Measurements from ENCODE around the gene POFUT1. TPM values are rescaled to one million over a fixed set of nuclear protein-coding genes. Genes with fewer than 3 reads are reported as not detected.
A peak's percentile ranks its signal among the peaks of the same experiment; 100 is the strongest.
"Not testable (repeated sequence)": the region's sequence is repeated elsewhere in the genome, so short reads cannot be mapped to it uniquely, and the experiment has no call there.

Gene POFUT1
- total RNA-seq, 1 donor from 2014 or later: 24.0 TPM

GRCh38 chr20:32263398-32263954, 55.8 kb downstream of the POFUT1 start:
- Mint-ChIP-seq H3K4me3 (no peak overlapping the region), H3K9me3 (no peaks in the 10 kb centered on the region), H3K27me3 (no peaks in the 10 kb centered on the region), H3K4me1 (peaks cover 15% of the 10 kb centered on the region), H3K36me3 (ENCODE audit: low read depth) (no peaks in the 10 kb centered on the region), H3K27ac (no peak overlapping the region)
- DNase-seq (no peak), ATAC-seq (ENCODE audit: low read depth) (no peak)
- CTCF ChIA-PET: no interaction called here
- intact Hi-C loops (cut with micrococcal nuclease): no loop called here
- POLR2A ChIA-PET: no interaction called here
- TF ChIP-seq CTCF (IDR thresholded peaks at IDR 0.05): no peak

DNA sequence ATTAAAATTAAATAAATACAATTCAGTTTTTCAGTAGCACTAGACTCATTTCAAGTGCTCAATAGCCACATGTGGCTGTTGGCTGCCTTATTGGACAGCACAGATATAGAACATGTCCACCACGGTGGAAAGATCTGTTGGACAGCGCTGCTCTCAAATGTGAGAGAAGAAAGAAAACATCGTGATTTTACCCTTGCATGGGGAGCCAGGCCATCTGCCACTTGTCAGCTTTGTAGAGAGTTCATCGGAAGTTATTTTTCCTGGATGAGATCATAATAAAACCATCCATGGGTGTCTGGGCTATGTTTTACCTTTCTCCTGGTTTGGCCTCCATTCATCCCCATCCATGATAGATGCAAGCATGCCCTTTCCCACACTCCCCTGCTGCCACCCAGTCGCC, 63.9 kb downstream of the POFUT1 start:
- intact Hi-C loops (cut with micrococcal nuclease): no loop called here
- TF ChIP-seq CTCF (IDR thresholded peaks at IDR 0.05): no peak

GRCh38 chr20:32274359-32274758, 66.7 kb downstream of the POFUT1 start:
- ATAC-seq (ENCODE audit: low read depth) (no peak), DNase-seq (no peak)
- no peak for TF ChIP-seq CTCF (IDR thresholded peaks at IDR 0.05)
- H3K27ac Mint-ChIP-seq: no peak overlapping the region
- ChIA-PET POLR2A (no interaction called here), CTCF (no interaction called here)
- peaks cover 30% of the 10 kb centered on the region for H3K4me1 Mint-ChIP-seq
- H3K4me3 Mint-ChIP-seq: no peak overlapping the region
- H3K9me3 Mint-ChIP-seq: no peaks in the 10 kb centered on the region
- intact Hi-C loops (cut with micrococcal nuclease): no loop called here
- peaks cover 3% of the 10 kb centered on the region for H3K27me3 Mint-ChIP-seq
- peaks cover 2% of the 10 kb centered on the region for H3K36me3 Mint-ChIP-seq (ENCODE audit: low read depth)

More for the DNA sequence above, 63.9 kb downstream of the POFUT1 start:
- H3K27ac Mint-ChIP-seq: no peak overlapping the region
- no peak for ATAC-seq (ENCODE audit: low read depth)
- CTCF ChIA-PET: no interaction called here
- H3K27me3 Mint-ChIP-seq: peaks cover 3% of the 10 kb centered on the region
- no peaks in the 10 kb centered on the region for H3K9me3 Mint-ChIP-seq
- DNase-seq: no peak
- POLR2A ChIA-PET: interaction anchor here (1.2 kb wide), 1 partner anchor 40 kb away, joined by 3 read pairs; no protein-coding TSS in a partner anchor
- H3K4me1 Mint-ChIP-seq: peaks cover 20% of the 10 kb centered on the region
- H3K36me3 Mint-ChIP-seq (ENCODE audit: low read depth): no peaks in the 10 kb centered on the region
- no peak overlapping the region for H3K4me3 Mint-ChIP-seq

DNA sequence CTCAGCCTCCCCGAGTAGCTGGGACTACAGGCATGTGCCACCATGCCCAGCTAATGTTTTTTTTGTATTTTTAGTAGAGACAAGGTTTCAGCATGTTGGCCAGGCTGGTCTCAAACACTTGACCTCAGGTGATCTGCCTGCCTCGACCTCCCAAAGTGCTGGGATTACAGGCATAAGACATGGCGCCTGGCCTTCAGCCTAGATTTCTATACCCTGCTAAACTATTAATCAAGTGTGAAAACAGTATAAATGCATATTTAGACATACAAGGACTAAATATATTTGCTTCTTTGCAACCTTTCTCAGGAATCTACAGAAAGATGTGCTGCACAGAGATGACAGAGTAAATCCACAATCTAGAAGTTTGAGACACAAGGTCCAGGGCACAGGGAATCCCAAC, 67.5 kb downstream of the POFUT1 start:
- H3K36me3 Mint-ChIP-seq (ENCODE audit: low read depth); POLR2A ChIA-PET; CTCF ChIA-PET: not testable (repeated sequence)

DNA sequence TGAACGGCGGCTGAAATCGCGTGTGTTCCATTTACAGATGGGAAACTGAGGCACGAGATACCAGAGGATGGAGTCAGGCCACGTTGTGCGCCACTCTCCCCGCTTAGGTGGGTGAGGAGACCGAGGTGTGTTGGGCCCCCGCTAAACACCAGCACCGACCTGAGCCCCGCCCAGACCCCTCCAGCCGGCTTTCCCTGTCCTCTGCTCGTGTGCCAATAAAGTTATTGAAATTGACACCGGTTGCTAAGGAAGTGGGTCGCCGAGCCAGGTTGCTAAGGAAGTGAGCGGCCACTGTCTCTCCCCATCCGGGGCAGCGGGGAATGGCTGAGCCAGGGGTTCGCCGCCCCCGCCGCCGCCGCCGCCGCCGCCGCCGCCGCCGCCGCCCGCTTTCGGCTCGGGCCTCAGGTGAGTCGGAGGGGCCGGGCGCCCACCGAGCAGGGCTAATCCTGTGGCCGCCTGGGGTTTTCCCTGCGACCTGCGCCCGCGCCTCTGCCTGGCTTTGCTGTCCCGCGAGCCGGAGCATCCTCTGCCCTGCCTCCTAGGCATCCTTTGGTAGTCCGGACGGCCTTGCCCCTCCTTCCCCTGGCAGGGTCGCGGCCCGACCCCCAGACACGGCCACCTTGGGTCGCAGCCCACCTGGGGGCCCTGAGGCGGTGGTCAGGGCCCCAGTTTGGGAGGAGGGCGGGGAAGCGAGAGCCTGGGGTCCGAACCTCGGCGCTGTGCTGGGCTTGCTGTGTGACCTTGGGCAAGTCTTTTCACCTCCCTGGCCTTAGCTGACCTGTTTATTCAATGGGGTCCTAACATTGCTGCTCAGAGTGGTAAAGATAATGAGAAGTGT, 69.9 kb downstream of the POFUT1 start, which contains the start of gene KIF3B:
Gene KIF3B (plus strand): TSS at position 291 of the 838 bp plus-strand sequence. CDS start 32,127 bp downstream, outside the sequence.
- POLR2A ChIA-PET: interaction anchor here (1.0 to 1.4 kb wide), 5 partner anchors 8 to 82 kb away, joined by 4 to 10 read pairs (median 5); partner anchors contain the start of gene ASXL1
- H3K4me1 Mint-ChIP-seq: peaks cover 56% of the 10 kb centered on the region
- H3K27ac Mint-ChIP-seq: peak within 1 kb of the TSS; percentile 94
- ATAC-seq (ENCODE audit: low read depth) (peak; percentile 68), DNase-seq (peak; percentile 80)
- H3K27me3 Mint-ChIP-seq: peaks cover 3% of the 10 kb centered on the region
- peak within 1 kb of the TSS; percentile 92 for H3K4me3 Mint-ChIP-seq
- H3K36me3 Mint-ChIP-seq (ENCODE audit: low read depth): peaks cover 19% of the 10 kb centered on the region
- no peaks in the 10 kb centered on the region for H3K9me3 Mint-ChIP-seq
- intact Hi-C loops (cut with micrococcal nuclease): loop anchor here (1.0 to 2.0 kb wide), 3 partner anchors 8 to 81 kb away; partner anchors contain the start of genes ASXL1, PLAGL2 and POFUT1
- TF ChIP-seq CTCF (IDR thresholded peaks at IDR 0.05): no peak
- CTCF ChIA-PET: no interaction called here

More for the DNA sequence above, 67.5 kb downstream of the POFUT1 start:
- H3K4me1 Mint-ChIP-seq: peaks cover 38% of the 10 kb centered on the region
- DNase-seq; ATAC-seq (ENCODE audit: low read depth); H3K27ac Mint-ChIP-seq; H3K27me3 Mint-ChIP-seq; intact Hi-C loops (cut with micrococcal nuclease); H3K4me3 Mint-ChIP-seq; H3K9me3 Mint-ChIP-seq: not testable (repeated sequence)

All from activated B cell treated with CpG ODN at 0.5 μM for 24 hours (primary cell).